Stimulated activated naive CD4-positive, alpha-beta T cell treated with Interleukin-2 at 50 U/mL for 16 hours (primary cell): ENCODE measurements around the gene ME3.
"Not testable (repeated sequence)": the region's sequence is repeated elsewhere in the genome, so short reads cannot be mapped to it uniquely, and the experiment has no call there.

Experiments
- DNase-seq: peaks from one replicate; lab custom pipeline; 2025; lab: John Stamatoyannopoulos, UW

The ME3 gene

GRCh38 chr11:86620891-86621521 is 51.4 kb downstream of the ME3 start:
- no peak for DNase-seq

DNA sequence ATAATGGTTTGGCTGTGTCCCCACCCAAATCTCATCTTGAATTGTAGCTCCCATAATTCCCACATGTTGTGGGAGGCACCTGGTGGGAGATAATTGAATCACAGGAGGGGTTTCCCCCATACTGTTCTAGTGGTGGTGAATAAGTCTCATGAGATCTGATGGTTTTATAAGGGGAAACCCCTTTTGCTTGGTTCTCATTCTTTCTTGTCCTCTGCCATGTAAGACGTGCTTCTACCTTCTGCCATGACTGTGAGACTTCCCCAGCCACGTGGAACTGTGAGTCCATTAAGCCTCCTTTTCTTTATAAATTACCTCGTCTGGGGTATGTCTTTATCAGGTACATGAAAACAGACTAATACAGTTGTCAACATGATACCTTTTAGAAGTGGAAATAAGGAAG is 53.0 kb downstream of the ME3 start:
- DNase-seq, result not testable (repeated sequence)

- DNase-seq, result no peak
Observed at GRCh38 chr11:86617502-86617901, 54.9 kb downstream of the ME3 start.

GRCh38 chr11:86615487-86615886 is 56.9 kb downstream of the ME3 start:
- no peak for DNase-seq

- DNase-seq, result no peak
Observed at GRCh38 chr11:86610559-86611341, 61.7 kb downstream of the ME3 start.

GRCh38 chr11:86608251-86608799 is 64.1 kb downstream of the ME3 start:
- DNase-seq, result no peak

DNA sequence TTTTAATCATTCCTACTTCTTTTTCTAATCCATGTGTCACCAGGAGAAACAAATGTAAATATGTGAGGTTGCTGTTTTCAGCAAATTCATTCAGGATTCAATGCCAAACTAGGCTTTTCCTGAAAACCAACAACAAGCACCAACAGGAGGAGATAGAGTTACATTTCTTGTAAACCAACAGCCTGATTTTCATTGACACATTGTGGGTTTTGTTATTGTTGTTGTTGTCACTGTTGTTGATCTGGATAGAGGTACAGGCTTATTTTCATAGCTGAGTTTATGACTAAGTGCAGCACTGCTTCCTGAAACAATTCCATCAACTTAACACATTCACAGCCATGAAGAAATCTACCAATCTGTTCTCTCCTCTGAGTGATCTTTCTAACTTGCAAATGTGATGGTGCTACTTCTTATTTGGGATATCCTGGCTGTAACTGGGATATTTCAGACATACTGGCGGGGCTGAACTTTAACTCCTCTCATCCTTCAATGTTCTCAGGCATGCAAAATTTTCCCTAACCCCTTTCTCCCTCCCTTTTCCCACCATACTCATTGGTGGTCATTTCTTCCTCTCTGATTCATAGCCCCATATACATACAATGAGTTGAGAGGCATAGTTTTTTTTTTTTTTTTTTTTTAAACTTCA is 65.5 kb downstream of the ME3 start:
- no peak for DNase-seq

GRCh38 chr11:86606270-86606835 is 66.1 kb downstream of the ME3 start:
- no peak for DNase-seq

DNA sequence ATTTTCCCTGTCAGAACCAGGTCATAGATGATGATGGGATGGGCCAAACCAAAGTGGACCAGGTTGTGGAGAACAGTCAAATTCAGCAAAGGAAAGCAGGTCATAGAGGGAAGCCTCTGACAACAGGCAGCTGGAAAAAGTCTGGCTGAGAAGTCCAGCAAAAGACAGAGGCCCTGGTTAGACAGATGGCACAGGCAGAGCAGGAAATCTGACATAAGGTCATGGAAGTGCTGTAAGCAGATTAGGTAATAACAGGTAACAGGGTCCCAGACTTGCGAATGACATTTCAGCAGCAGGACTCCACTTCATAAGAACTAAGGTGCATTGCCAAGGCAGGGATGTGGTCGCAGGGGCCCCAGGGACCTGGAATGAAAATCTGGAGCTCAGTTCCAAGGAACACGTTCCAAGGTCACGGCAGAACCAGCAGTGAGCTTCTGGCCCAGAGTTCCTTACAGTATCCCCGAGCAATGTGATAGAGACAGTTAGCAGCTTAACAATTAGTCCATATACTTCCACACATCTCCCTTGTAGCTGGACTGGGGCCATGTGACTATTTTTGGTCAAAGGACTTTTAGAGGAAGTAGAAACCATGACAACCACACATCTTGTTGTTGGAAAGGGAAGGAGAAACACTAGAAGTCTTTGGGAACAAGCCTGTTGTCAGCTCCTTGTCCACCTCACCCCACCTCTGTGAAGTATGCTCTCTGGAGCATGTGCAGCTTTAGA is 75.4 kb downstream of the ME3 start:
- DNase-seq, result no peak

GRCh38 chr11:86595955-86596354 is 76.5 kb downstream of the ME3 start:
- no peak for DNase-seq

- DNase-seq, result no peak
Observed at GRCh38 chr11:86595451-86595850, 77.0 kb downstream of the ME3 start.

- DNase-seq, result no peak
Observed at GRCh38 chr11:86594746-86595145, 77.7 kb downstream of the ME3 start.

DNA sequence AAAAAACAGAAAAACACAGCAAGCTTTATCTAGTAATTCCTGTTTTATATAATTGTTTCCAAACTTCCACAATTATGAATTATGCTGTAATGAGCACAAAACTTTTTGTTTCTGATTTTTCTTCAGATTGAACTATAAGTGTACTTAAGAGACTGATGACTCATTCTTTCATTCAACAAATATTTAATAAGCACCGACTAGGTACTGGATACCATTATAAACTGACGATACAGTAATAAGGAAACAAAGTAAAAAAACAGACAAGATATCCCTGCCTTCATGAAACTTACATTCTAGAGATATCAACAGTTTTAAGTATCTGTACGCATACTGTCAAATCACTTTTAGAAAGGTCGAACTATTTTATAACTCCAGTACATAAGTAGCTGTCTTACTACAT is 78.6 kb downstream of the ME3 start:
- DNase-seq, result no peak

- peak; percentile 70 for DNase-seq
Observed at GRCh38 chr11:86592659-86593451, 79.6 kb downstream of the ME3 start.

DNA sequence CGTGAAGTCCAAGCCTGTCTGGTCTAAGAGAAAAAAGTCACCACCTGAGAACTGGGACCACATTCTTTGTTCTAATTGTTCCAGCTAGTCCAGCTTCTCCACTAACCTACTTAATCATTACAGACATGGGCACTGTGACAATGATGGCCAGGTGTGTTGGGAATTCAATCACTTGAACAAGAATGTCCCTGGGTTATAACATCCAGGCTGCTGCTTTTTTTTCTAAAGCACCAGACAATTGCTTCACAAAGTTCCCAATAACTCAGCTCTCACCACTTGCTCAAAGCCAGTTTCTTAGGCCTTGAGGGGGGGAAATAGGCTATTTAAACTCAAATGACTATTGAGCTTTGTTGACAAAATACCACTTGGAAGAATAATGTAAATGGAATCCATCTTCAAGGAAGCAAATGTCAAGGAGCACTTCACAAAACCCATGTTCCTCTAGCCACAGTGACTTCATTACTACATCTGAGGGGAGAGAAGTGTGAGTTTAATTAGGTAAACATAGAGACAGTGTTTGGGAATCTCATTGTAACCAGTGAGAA is 80.3 kb downstream of the ME3 start:
- no peak for DNase-seq

DNA sequence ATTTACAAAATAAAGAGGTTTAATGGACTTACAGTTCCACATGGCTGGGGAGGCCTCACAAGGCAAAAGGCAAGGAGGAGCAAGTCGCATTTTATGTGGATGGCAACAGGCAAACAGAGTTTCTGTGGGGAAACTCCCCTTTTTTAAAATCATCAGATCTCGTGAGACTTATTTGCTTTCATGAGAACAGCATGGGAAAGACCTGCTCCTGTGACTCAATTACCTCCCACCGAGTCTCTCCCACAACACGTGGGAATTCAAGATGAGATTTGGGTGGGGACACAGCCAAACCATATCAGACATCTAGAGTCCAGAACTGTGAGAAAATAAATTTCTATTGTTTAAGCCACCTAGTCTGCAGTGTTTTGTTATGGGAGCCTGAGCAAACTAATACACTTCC is 80.8 kb downstream of the ME3 start:
- DNase-seq, result no peak

- no peak for DNase-seq
Observed at GRCh38 chr11:86589856-86590589, 82.4 kb downstream of the ME3 start.

DNA sequence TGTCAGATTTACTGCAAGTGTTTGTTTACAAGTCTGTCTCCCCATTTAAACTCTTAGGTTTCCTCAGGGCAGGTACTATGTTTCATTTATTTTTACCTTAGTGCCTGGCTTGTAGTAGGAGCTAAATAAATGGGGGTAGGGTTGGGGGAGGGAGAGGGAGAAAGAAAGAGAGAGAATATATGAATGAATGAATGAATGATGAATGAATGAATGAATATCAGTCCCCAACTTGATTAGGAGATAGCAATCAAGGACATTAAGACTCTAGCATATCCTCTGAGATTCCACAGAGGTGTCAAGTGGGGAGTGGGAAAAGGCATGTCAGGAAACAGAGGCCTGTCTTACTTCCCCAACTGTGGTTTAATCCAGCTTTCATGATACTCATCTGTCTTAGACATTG is 83.2 kb downstream of the ME3 start:
- no peak for DNase-seq

- DNase-seq, result no peak
Observed at GRCh38 chr11:86588566-86589090, 83.8 kb downstream of the ME3 start.
